K562 (cell line): ENCODE results near the gene BICC1. TPM values are rescaled to one million over a fixed set of nuclear protein-coding genes. Genes with fewer than 3 reads are reported as not detected.

ENCODE experiments used
- ATAC-seq: fragments of 200-7000 bp; cut with Tn5 transposase; 3 replicates; pipeline ENCODE4 v1.9.1; 2020; ENCODE audit warnings: moderate library complexity
- BruUV-seq: library from RNA; stranded (reverse); fragments of 400-500 nt; replicated peaks from 2 replicates; lab custom pipeline; 2021; lab: Mats Ljungman, UMichigan
- CTCF ChIA-PET: fragments of 300-600 bp; formaldehyde crosslinking; extraction: SDS; loops from one replicate; lab custom pipeline; 2021; ENCODE audit warnings: low intra/inter-chr PET ratio; lab: Yijun Ruan, JAX
- POLR2A ChIA-PET: fragments of 300-600, 350-650 bp; sonication (Branson Sonifier 250); formaldehyde crosslinking; extraction: SDS; loops from one replicate; lab custom pipeline; 2021; ENCODE audit warnings: antibody characterized with exemption, inconsistent platforms; lab: Yijun Ruan, JAX
- DNase-seq, 4 experiments: peaks; one replicate each; pipeline versions ENCODE4 v3.0.0 to v3.0.0-alpha.2; 2011 to 2018; ENCODE audit warnings: low spot score in 3 of 4, mixed read lengths in 3 of 4; ENCODE audit errors: extremely low read depth in 1 of 4
- FAIRE-seq: peaks from 2 replicates; lab custom pipeline; 2011; peaks lifted over from hg19 to GRCh38; lab: Jason Lieb, UNC
- H2AFZ ChIP-seq: 2 replicates; pipeline ENCODE4 v1.6.0; 2011; ENCODE audit warnings: low read depth, low read length, control low read depth, inconsistent platforms
- H3K27ac ChIP-seq: fragments of 200-600 bp; 3 replicates; pipeline ENCODE4 v1.8.0; 2011; ENCODE audit warnings: low read depth, mild to moderate bottlenecking, control low read depth, inconsistent platforms, low read length, moderate library complexity, mixed read lengths; ENCODE audit errors: extremely low read depth
- H3K27me3 ChIP-seq, 2 experiments: fragments of 300-600 bp in 1 of 2; 2 replicates in 1 of 2; 3 replicates in 1 of 2; pipeline versions ENCODE4 v1.6.0 to v1.8.0; 2011; ENCODE audit warnings: inconsistent platforms in 2 of 2, low read length in 2 of 2, mild to moderate bottlenecking in 1 of 2, mixed read lengths in 1 of 2, moderate library complexity in 1 of 2; ENCODE audit not compliant: control insufficient read depth in 2 of 2, insufficient read depth in 2 of 2
- H3K36me3 ChIP-seq: fragments of 300-600 bp; 3 replicates; pipeline ENCODE4 v1.8.0; 2011; ENCODE audit warnings: mild to moderate bottlenecking, low read length, inconsistent platforms; ENCODE audit not compliant: control insufficient read depth, insufficient read depth
- H3K4me1 ChIP-seq, 2 experiments: fragments of 200-600 bp in 1 of 2; replicated peaks in 1 of 2; 2 replicates in 1 of 2; 3 replicates in 1 of 2; pipeline versions ENCODE4 v1.5.1 to v1.8.0; 2011; ENCODE audit warnings: inconsistent platforms in 2 of 2, low read length in 2 of 2, mild to moderate bottlenecking in 1 of 2, mixed read lengths in 1 of 2, moderate library complexity in 1 of 2; ENCODE audit not compliant: control insufficient read depth in 2 of 2, insufficient read depth in 2 of 2
- H3K4me2 ChIP-seq: 2 replicates; pipeline ENCODE4 v1.6.1; 2011; ENCODE audit warnings: low read length, control low read depth, inconsistent platforms, mixed read lengths; ENCODE audit not compliant: insufficient read depth
- H3K4me3 ChIP-seq: fragments of 200-600 bp; sonication (generic), shearing (Covaris generic); 2 replicates; pipeline ENCODE4 v1.5.1; 2016; ENCODE audit warnings: control low read depth, inconsistent platforms
- H3K79me2 ChIP-seq: fragments of 200-600 bp; 3 replicates; pipeline ENCODE4 v1.8.0; 2011; ENCODE audit warnings: low read length, inconsistent platforms; ENCODE audit not compliant: control insufficient read depth, insufficient read depth
- H3K9ac ChIP-seq, 2 experiments: 2 replicates each; pipeline versions ENCODE4 v1.6.0 to v1.6.1; 2011; ENCODE audit warnings: low read depth in 2 of 2, low read length in 2 of 2, control low read depth in 1 of 2, inconsistent platforms in 1 of 2, mild to moderate bottlenecking in 1 of 2, mixed read lengths in 1 of 2; ENCODE audit not compliant: insufficient read depth in 1 of 2
- H3K9me1 ChIP-seq: one replicate; pipeline ENCODE4 v1.6.0; 2011; ENCODE audit warnings: inconsistent platforms, mild to moderate bottlenecking, low read length, moderate library complexity; ENCODE audit not compliant: control insufficient read depth, insufficient read depth
- H3K9me3 ChIP-seq: replicated peaks from 2 replicates; pipeline ENCODE4 v1.5.1; 2011; ENCODE audit warnings: low read depth, low read length, inconsistent platforms; ENCODE audit not compliant: control insufficient read depth, insufficient read depth
- H4K20me1 ChIP-seq: replicated peaks from 2 replicates; pipeline ENCODE4 v1.6.1; 2011; ENCODE audit warnings: low read length, inconsistent platforms, mixed read lengths; ENCODE audit not compliant: control insufficient read depth, insufficient read depth
- BRF1 ChIP-seq: IDR thresholded peaks from 3 replicates; pipeline ENCODE4 v1.6.1; 2011; ENCODE audit warnings: borderline replicate concordance, mild to moderate bottlenecking; ENCODE audit not compliant: insufficient read length; ENCODE audit errors: extremely low read depth
- C11orf30 ChIP-seq: fragments of 450-650 bp; IDR thresholded peaks from 2 replicates; pipeline ENCODE4 v1.6.1; 2016; ENCODE audit warnings: low read depth, mild to moderate bottlenecking
- EGR1 ChIP-seq: fragments of 450-650 bp; conservative IDR thresholded peaks from 2 replicates; pipeline ENCODE4 v1.6.1; 2017; ENCODE audit warnings: mild to moderate bottlenecking
- ERF ChIP-seq: fragments of 450-650 bp; formaldehyde crosslinking; IDR thresholded peaks from 2 replicates; pipeline ENCODE4 v1.4.0; 2020; ENCODE audit warnings: mild to moderate bottlenecking, mixed read lengths
- GTF2B ChIP-seq: IDR thresholded peaks from 2 replicates; pipeline ENCODE4 v1.6.1; 2011; ENCODE audit not compliant: insufficient read length; ENCODE audit errors: extremely low read depth
- HEY1 ChIP-seq: fragments of 250-450 bp; sonication (Bioruptor Pico); IDR thresholded peaks from 2 replicates; pipeline ENCODE4 v1.5.0; 2020; ENCODE audit warnings: mild to moderate bottlenecking, moderate library complexity, borderline replicate concordance
- HNRNPL ChIP-seq: fragments of 200-400 bp; formaldehyde crosslinking; IDR thresholded peaks from 2 replicates; pipeline ENCODE4 v1.6.1; 2017; ENCODE audit warnings: low read depth, mild to moderate bottlenecking, low read length
- PHB ChIP-seq: fragments of 250-450 bp; sonication (Bioruptor Pico); IDR thresholded peaks from 2 replicates; pipeline ENCODE4 v1.5.0; 2021
- POU5F1 ChIP-seq: fragments of 150-350 bp; IDR thresholded peaks from 2 replicates; pipeline ENCODE4 v1.6.1; 2014; ENCODE audit warnings: borderline replicate concordance, low read length, low read depth, mild to moderate bottlenecking; ENCODE audit not compliant: partially characterized antibody
- PTTG1 ChIP-seq: fragments of 450-650 bp; IDR thresholded peaks from 2 replicates; pipeline ENCODE4 v1.6.1; 2016; ENCODE audit warnings: low read depth, mild to moderate bottlenecking, missing genetic modification characterization, missing compliant biosample characterization
- REST ChIP-seq, 2 experiments: fragments of 450-650 bp; formaldehyde crosslinking in 1 of 2; IDR thresholded peaks; 2 replicates each; pipeline versions ENCODE4 v1.4.0 to v1.6.1; 2014 to 2020; ENCODE audit warnings: mild to moderate bottlenecking in 2 of 2, borderline replicate concordance in 1 of 2, low read depth in 1 of 2
- SMARCA4 ChIP-seq: fragments of 450-650 bp; IDR thresholded peaks from 2 replicates; pipeline ENCODE4 v1.6.1; 2016
- SNIP1 ChIP-seq: fragments of 450-650 bp; IDR thresholded peaks from 2 replicates; pipeline ENCODE4 v1.7.1; 2017; ENCODE audit warnings: low read depth, mild to moderate bottlenecking
- ZC3H4 ChIP-seq: sonication (generic); formaldehyde crosslinking; IDR thresholded peaks from 2 replicates; pipeline ENCODE4 v1.9.0; 2021; ENCODE audit warnings: missing genetic modification reagents, borderline replicate concordance
- ZNF77 ChIP-seq: fragments of 250-450 bp; sonication (Bioruptor Pico); IDR thresholded peaks from 2 replicates; pipeline ENCODE4 v1.5.0; 2020
- WGBS: fragments of 100-300 bp; shearing (Covaris generic); methylation state at CpG from one replicate; pipeline ENCODE4 v1.1.6; 2016; ENCODE audit warnings: low coverage, mixed read lengths; ENCODE audit not compliant: insufficient coverage; ENCODE audit errors: missing lambda C conversion rate; 5-methylcytosine and 5-hydroxymethylcytosine counted together
- in situ Hi-C: fragments of 300-500 bp; cut with MboI; formaldehyde crosslinking; loops from 4 replicates; pipeline ENCODE4 v1.15.0; 2018; ENCODE audit warnings: inconsistent platforms, mixed read lengths
- intact Hi-C: fragments of 100-400 bp; cut with micrococcal nuclease; formaldehyde crosslinking; loops from 2 replicates; pipeline ENCODE4 v1.14.2; 2022
- polyA plus RNA-seq, 8 experiments: library from polyadenylated mRNA; depleted of rRNA in 4 of 8; stranded (reverse) in 5 of 8; unstranded in 3 of 8; fragments of >200 nt; fragmentation: Nextera tagmentation in 2 of 8; fragmentation: Illumina TruSeq in 1 of 8; extraction: Ambion mirVana in 2 of 8; extraction: Trizol in 1 of 8; gene quantifications; 2 replicates each; pipeline versions ENCODE4 v1.2.1 to v1.2.3, GENCODE V29; 2011 to 2014; ENCODE audit warnings: inconsistent platforms in 1 of 8, missing spikeins in 1 of 8
- total RNA-seq, 7 experiments: library from RNA; depleted of rRNA in 6 of 7; stranded (reverse); fragments of >200 nt in 6 of 7; fragmentation: Illumina TruSeq in 2 of 7; extraction: Trizol in 2 of 7; gene quantifications; 2 replicates each; pipeline versions ENCODE4 v1.2.1 to v1.2.3, GENCODE V29; 2011 to 2021; ENCODE audit warnings: low replicate concordance in 1 of 7

BICC1 gene
- total and polyA plus RNA-seq, 9 of the 15 experiments (the other 6 are each of a cell fraction or from before 2014, with no cell fraction given): not detected

- no peak overlapping the region for H3K9ac ChIP-seq
These were observed 300.9 kb downstream of the BICC1 start for GRCh38 chr10:58813573-58813972.

More at GRCh38 chr10:58813573-58813972, 300.9 kb downstream of the BICC1 start:
- Histone ChIP-seq H3K27me3 (no peaks in the 10 kb centered on the region), H3K36me3 (no peaks in the 10 kb centered on the region), H3K9me1 (no peaks in the 10 kb centered on the region), H3K79me2 (no peaks in the 10 kb centered on the region), H3K27ac (no peak overlapping the region), H3K4me3 (no peak overlapping the region), H3K9me3 (no peaks in the 10 kb centered on the region), H2AFZ (no peak overlapping the region), H4K20me1 (no peaks in the 10 kb centered on the region), H3K4me1 (no peaks in the 10 kb centered on the region), H3K4me2 (no peak overlapping the region)
- POLR2A ChIA-PET: no interaction called here
- in situ Hi-C loops: no loop called here
- no peak for ATAC-seq
- CTCF ChIA-PET: no interaction called here
- WGBS: under 1% methylated on average over 8 of the region's 8 CpGs
- intact Hi-C loops: no loop called here
- FAIRE-seq: no peak
- TF ChIP-seq HEY1 (CRISPR knock-in tag): no peak
- no peak for TF ChIP-seq PTTG1
- no peak for TF ChIP-seq HNRNPL
- TF ChIP-seq ZNF77 (CRISPR knock-in tag): no peak
- no peak for TF ChIP-seq EGR1
- TF ChIP-seq REST (IDR thresholded peaks at IDR 0.05; ENCODE audit: borderline replicate concordance): no peak
- TF ChIP-seq REST (CRISPR knock-in tag; IDR thresholded peaks at IDR 0.05; ENCODE audit: low read depth): no peak
- no peak for TF ChIP-seq GTF2B
- no peak for TF ChIP-seq C11orf30
- no peak for TF ChIP-seq SMARCA4
- no peak for TF ChIP-seq BRF1
- no peak for TF ChIP-seq ERF (CRISPR knock-in tag)
- TF ChIP-seq ZC3H4 (CRISPR knock-in tag): no peak
- no peak for TF ChIP-seq SNIP1
- no peak for TF ChIP-seq POU5F1
- TF ChIP-seq PHB (CRISPR knock-in tag): no peak
- DNase-seq: no peak
- no TSS peak for BruUV-seq
